Measurements from ENCODE around the gene POGLUT2.

POGLUT2 gene

DNA sequence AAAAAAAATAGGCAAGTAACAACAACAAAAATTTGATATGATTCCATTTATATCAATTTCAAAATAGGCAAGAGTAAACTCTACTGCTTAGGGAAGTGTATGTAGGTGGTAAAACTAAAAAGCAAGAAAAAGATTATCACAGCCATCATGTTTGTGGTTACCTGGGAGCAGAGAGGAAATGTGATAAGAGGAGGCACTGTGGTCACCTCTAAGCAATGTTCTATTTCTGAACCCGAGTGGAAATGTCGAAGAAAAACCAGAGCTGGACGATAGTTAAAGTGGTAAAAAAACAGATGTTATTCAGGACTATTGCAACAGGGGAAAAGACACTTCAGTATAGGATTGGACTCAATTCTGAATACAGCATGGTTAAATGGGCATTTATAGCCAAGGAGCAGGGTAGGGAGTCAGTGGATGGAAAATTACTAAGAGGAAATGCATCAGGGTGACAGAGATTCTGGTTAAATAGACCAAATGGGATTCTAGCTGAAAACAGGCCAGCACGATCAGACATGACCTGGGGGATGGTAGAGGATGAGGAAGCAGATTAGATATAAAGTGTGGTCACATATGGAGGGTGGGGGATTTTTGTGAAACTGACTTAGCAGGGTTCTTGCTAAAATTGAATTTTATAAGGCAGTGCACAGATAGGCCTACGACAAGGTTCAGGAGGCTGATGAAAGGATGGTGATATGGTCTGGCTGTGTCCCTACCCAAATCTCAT is 19.2 kb downstream of the POGLUT2 start:
- peak overlapping the region; percentile 74 for H3K27ac Mint-ChIP-seq
- H3K4me3 Mint-ChIP-seq = peak overlapping the region; percentile 33
- no peaks in the 10 kb centered on the region for H3K27me3 Mint-ChIP-seq
- peaks cover 4% of the 10 kb centered on the region for H3K36me3 Mint-ChIP-seq
- no peaks in the 10 kb centered on the region for H3K9me3 Mint-ChIP-seq
- peaks cover 26% of the 10 kb centered on the region for H3K4me1 Mint-ChIP-seq

DNA sequence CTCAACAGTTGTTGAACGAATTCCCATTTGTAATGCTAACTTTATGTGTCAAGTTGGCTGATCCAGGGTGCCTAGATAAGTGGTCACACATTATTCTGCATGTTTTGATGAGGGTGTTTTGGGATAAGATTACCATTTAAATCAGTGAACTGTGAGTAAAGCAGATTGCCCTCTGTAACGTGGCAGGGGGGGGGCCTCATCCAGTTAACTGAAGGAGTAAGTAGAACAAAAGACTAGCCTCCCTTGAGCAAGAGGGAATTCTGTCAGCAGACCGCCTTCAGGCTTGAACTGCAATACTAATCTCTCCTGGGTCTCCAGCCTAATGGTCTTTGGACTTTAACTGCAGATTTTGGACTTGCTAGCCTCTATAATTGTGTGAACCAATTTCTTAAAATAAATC is 21.0 kb downstream of the POGLUT2 start:
- peaks cover 4% of the 10 kb centered on the region for H3K36me3 Mint-ChIP-seq
- H3K27me3 Mint-ChIP-seq = no peaks in the 10 kb centered on the region
- H3K27ac Mint-ChIP-seq = no peak overlapping the region

DNA sequence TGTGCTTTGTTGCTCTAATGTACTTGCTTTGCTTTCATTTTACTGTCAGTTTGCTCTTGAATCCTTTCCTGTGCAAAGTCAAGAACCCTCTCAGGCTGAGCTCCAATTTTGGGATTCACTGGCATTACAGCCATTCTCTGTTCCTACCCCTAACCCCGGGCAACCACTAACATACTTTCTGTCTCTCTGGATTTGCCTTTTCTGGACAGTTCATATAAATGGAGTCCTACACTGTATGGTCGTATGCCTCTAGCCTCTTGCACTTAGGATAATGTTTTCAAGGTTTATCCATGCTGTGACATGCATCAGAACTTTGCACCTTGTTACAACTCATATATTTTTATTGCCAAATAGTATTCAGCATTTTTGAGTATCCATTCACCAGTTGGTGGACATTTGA is 22.5 kb downstream of the POGLUT2 start:
- Mint-ChIP-seq H3K36me3 (peaks cover 3% of the 10 kb centered on the region), H3K9me3 (no peaks in the 10 kb centered on the region), H3K27ac (no peak overlapping the region), H3K4me3 (no peak overlapping the region), H3K27me3 (no peaks in the 10 kb centered on the region), H3K4me1 (peaks cover 47% of the 10 kb centered on the region)

More for the DNA sequence above, 21.0 kb downstream of the POGLUT2 start:
- Mint-ChIP-seq H3K9me3 (no peaks in the 10 kb centered on the region), H3K4me1 (peaks cover 34% of the 10 kb centered on the region), H3K4me3 (no peak overlapping the region)

DNA sequence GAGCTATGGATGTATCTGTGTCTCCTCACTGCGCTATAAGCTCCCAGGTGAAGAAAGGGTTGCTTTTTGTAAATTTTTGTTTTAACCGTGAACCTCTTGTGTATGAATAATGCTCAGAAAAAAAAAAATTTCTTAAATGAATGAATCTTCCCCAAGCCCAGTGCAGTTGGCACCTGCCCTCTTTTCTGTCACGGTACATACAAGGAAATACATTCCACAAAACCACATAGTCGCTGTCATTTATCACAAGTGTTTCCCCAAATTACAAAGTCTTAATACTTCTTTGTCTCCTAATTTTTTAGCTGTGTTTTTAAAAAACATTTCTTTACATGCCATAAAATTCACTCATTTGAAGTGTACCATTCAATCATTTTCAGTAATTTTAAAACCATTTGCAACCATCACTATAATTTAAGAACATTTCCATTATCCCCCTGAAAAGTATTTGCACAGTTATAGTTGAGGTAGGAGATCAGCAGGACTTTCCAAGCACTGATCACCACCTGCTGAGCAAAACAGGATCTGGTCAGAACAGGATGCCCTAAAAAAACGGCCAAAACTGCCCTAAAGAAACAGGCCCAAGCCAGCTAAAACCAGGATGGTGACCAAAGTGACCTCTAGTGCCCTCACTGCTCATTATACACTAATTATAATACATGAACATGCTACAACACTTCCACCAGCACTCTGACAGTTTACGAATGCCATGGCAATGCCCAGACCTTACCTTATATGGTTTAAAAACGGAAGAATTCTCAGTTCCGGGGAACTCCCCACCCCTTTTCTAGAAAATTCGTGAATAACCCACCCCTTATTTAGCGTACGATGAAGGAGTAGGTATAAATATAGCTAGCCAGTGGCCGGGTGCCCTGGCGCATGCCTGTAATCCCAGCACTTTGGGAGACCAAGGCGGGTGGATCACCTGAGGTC is 23.9 kb downstream of the POGLUT2 start:
- Mint-ChIP-seq H3K36me3 (no peaks in the 10 kb centered on the region), H3K27ac (peak overlapping the region; percentile 93), H3K4me3 (peak overlapping the region; percentile 87), H3K4me1 (peaks cover 56% of the 10 kb centered on the region), H3K9me3 (no peaks in the 10 kb centered on the region), H3K27me3 (no peaks in the 10 kb centered on the region)

GRCh38 chr13:102774214-102774568 is 24.6 kb downstream of the POGLUT2 start:
- Mint-ChIP-seq H3K27me3 (no peaks in the 10 kb centered on the region), H3K9me3 (no peaks in the 10 kb centered on the region), H3K4me3 (peak overlapping the region; percentile 87), H3K4me1 (peaks cover 52% of the 10 kb centered on the region), H3K36me3 (no peaks in the 10 kb centered on the region), H3K27ac (peak overlapping the region; percentile 93)

GRCh38 chr13:102773441-102774213 is 25.1 kb downstream of the POGLUT2 start, which contains the start of gene TEX30:
Gene TEX30, minus strand, starts transcription at chr13:102773786. Its CDS starts 3,760 bp downstream, at chr13:102770026.
- Mint-ChIP-seq H3K9me3 (no peaks in the 10 kb centered on the region), H3K4me1 (peaks cover 47% of the 10 kb centered on the region), H3K4me3 (peak within 1 kb of the TSS; percentile 87), H3K36me3 (no peaks in the 10 kb centered on the region), H3K27me3 (no peaks in the 10 kb centered on the region), H3K27ac (peak within 1 kb of the TSS; percentile 93)

GRCh38 chr13:102772042-102772425 is 26.7 kb downstream of the POGLUT2 start:
- H3K27ac Mint-ChIP-seq = no peak overlapping the region
- H3K27me3 Mint-ChIP-seq = no peaks in the 10 kb centered on the region
- peak overlapping the region; percentile 87 for H3K4me3 Mint-ChIP-seq
- H3K4me1 Mint-ChIP-seq = peaks cover 42% of the 10 kb centered on the region
- H3K9me3 Mint-ChIP-seq = no peaks in the 10 kb centered on the region
- H3K36me3 Mint-ChIP-seq = no peaks in the 10 kb centered on the region

DNA sequence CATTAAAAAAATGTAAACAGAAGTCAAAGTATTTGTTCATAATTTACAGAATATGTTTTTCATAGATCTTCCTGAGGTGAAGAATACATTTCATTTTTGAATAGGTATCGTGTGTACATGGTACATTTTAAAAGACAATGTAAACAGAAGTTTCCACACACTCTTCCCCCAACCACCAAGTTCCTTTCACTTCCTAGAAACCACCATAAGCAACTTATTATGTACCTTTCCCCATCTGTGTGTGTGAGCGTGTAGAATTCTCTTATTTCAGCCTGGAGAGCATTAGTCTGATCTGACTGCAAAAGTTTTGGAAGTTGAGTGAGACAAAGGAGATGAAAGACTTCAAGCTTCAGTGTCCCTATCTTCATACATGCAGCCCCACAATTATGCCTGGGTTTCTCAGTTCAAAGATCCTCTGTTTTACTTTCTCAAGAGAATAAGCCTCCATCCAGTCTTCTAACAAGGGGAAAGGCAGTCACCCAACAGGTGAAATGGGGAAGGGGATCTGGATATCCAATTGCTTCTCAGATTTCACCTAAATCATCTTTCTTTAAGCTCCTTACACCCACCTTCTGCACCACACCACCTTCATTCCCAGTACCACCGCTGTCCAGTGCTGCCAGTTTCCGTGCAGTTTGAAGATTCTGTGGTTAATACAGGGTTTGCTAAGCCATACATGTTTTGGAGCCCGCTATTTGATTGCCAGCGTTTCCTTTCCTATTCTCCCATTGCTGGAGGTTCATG is 27.3 kb downstream of the POGLUT2 start:
- peaks cover 42% of the 10 kb centered on the region for H3K4me1 Mint-ChIP-seq
- no peak overlapping the region for H3K27ac Mint-ChIP-seq
- H3K36me3 Mint-ChIP-seq = no peaks in the 10 kb centered on the region
- H3K4me3 Mint-ChIP-seq = peak overlapping the region; percentile 87
- no peaks in the 10 kb centered on the region for H3K27me3 Mint-ChIP-seq
- no peaks in the 10 kb centered on the region for H3K9me3 Mint-ChIP-seq

- Mint-ChIP-seq H3K4me1 (peaks cover 42% of the 10 kb centered on the region), H3K9me3 (no peaks in the 10 kb centered on the region), H3K27ac (no peak overlapping the region), H3K36me3 (no peaks in the 10 kb centered on the region), H3K4me3 (no peak overlapping the region), H3K27me3 (no peaks in the 10 kb centered on the region)
Observed at GRCh38 chr13:102770435-102770834, 28.3 kb downstream of the POGLUT2 start.

GRCh38 chr13:102769679-102770078 is 29.1 kb downstream of the POGLUT2 start:
- Mint-ChIP-seq H3K4me3 (no peak overlapping the region), H3K27me3 (no peaks in the 10 kb centered on the region), H3K36me3 (no peaks in the 10 kb centered on the region), H3K4me1 (peaks cover 38% of the 10 kb centered on the region), H3K9me3 (no peaks in the 10 kb centered on the region), H3K27ac (no peak overlapping the region)

DNA sequence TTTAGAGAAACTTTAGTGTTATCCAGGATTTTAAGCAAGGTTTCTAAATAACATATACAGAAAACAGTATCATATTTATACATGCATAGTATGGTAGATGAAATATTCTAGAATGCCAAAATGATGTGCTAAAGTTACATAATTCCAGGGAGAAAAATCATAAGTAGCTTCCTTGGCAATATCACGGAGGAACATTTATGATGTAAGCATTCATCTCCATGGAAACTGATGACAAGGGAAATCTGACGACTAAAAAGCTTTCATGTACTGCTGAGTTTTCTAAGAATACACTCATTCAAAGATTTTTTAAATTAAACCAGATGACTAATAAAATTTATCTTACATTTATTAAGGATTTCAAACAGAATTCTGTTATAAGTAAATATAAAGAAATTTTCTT is 29.9 kb downstream of the POGLUT2 start:
- H3K27ac Mint-ChIP-seq = no peak overlapping the region
- no peak overlapping the region for H3K4me3 Mint-ChIP-seq
- H3K27me3 Mint-ChIP-seq = no peaks in the 10 kb centered on the region
- no peaks in the 10 kb centered on the region for H3K9me3 Mint-ChIP-seq
- peaks cover 32% of the 10 kb centered on the region for H3K4me1 Mint-ChIP-seq
- H3K36me3 Mint-ChIP-seq = no peaks in the 10 kb centered on the region

DNA sequence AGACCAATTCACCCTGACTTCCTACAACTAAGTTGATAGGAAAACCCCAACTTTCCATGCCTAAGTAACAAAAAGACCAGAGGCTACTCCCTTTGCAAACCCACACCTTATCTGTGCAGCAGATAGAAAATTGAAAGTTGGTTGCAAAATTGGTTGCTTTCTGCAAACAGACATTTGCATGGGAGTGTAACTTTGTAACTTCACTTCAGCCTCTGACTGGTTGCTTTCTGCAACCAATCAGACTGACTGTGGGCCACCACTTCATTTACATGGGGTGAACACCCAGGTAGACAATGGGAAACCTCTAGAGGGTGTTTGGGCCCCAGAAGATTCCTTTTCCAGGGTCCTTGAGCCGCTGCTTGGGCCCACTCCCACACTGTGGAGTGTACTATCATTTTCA is 35.0 kb downstream of the POGLUT2 start:
- H3K36me3 Mint-ChIP-seq = peaks cover 2% of the 10 kb centered on the region
- H3K4me3 Mint-ChIP-seq = no peak overlapping the region
- H3K9me3 Mint-ChIP-seq = no peaks in the 10 kb centered on the region
- H3K27me3 Mint-ChIP-seq = no peaks in the 10 kb centered on the region
- H3K4me1 Mint-ChIP-seq = no peaks in the 10 kb centered on the region
- H3K27ac Mint-ChIP-seq = no peak overlapping the region

GRCh38 chr13:102761071-102761470 is 37.7 kb downstream of the POGLUT2 start:
- Mint-ChIP-seq H3K9me3 (no peaks in the 10 kb centered on the region), H3K36me3 (peaks cover 2% of the 10 kb centered on the region), H3K27ac (no peak overlapping the region), H3K4me1 (no peaks in the 10 kb centered on the region), H3K27me3 (no peaks in the 10 kb centered on the region), H3K4me3 (no peak overlapping the region)

DNA sequence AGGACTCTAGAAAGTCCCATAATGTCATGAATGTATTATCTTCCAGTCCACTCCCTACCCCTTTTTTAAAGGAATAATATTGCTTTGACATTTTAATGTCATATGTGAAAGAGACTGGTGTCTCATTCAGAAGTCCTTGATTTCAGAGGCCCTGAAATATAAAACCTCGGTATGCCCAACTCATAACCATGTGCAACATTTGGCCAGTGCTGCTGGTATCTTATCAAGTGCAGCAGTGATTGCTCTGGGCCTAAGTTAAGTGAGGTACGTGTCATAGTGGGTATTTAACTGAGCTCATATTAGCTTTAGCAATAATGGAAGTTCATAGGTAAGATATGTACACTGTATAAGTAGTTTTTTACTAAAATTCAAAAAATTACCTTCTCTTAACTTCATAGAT is 39.9 kb downstream of the POGLUT2 start:
- Mint-ChIP-seq H3K4me3 (no peak overlapping the region), H3K36me3 (peaks cover 2% of the 10 kb centered on the region), H3K9me3 (no peaks in the 10 kb centered on the region), H3K27ac (no peak overlapping the region), H3K27me3 (peaks cover 2% of the 10 kb centered on the region), H3K4me1 (no peaks in the 10 kb centered on the region)

- no peak overlapping the region for H3K27ac Mint-ChIP-seq
- no peaks in the 10 kb centered on the region for H3K9me3 Mint-ChIP-seq
- H3K36me3 Mint-ChIP-seq = peaks cover 2% of the 10 kb centered on the region
- H3K4me1 Mint-ChIP-seq = no peaks in the 10 kb centered on the region
- peaks cover 2% of the 10 kb centered on the region for H3K27me3 Mint-ChIP-seq
- H3K4me3 Mint-ChIP-seq = no peak overlapping the region
Observed at GRCh38 chr13:102757006-102757405, 41.8 kb downstream of the POGLUT2 start.
